GM21381 (cell line): ENCODE data around the gene TSPAN14.
"Not testable (repeated sequence)": the region's sequence is repeated elsewhere in the genome, so short reads cannot be mapped to it uniquely, and the experiment has no call there.

ENCODE experiments used
- ATAC-seq: cut with Tn5 transposase; IDR thresholded peaks from one replicate; pipeline ENCODE4 v1.9.1; 2021; ENCODE audit warnings: mild to moderate bottlenecking, moderate library complexity; ENCODE audit not compliant: unreplicated experiment

TSPAN14 gene, protein sequence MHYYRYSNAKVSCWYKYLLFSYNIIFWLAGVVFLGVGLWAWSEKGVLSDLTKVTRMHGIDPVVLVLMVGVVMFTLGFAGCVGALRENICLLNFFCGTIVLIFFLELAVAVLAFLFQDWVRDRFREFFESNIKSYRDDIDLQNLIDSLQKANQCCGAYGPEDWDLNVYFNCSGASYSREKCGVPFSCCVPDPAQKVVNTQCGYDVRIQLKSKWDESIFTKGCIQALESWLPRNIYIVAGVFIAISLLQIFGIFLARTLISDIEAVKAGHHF

GRCh38 chr10:80453842-80454512, at the start of gene TSPAN14:
TSPAN14 (plus strand) TSS chr10:80454310; CDS start chr10:80489234, 34,924 bp downstream.
- ATAC-seq = peak; percentile 59

- no peak for ATAC-seq
These were observed 49.1 kb upstream of the TSPAN14 start for GRCh38 chr10:80405035-80405434.

- ATAC-seq = no peak
These were observed 48.5 kb upstream of the TSPAN14 start for GRCh38 chr10:80405626-80406025.

DNA sequence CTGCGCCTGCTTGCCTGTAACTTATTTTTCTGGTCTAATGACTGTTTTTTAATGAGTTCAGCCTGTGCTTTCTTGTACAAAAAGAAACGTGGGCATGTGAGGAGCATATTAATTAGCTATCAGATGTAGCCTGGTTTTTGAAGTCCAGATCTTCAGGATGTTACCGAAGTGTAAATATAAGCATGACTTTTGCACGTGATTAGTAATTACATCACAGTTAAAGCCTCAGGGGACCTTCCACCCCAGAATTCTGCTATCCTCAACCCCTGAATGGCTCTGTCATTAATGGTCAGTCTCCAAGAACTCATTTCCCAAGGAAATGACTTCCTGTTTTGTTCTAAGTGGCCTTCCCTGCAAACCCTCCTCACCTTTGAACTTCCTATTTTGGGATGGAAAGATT, 47.9 kb upstream of the TSPAN14 start:
- no peak for ATAC-seq

DNA sequence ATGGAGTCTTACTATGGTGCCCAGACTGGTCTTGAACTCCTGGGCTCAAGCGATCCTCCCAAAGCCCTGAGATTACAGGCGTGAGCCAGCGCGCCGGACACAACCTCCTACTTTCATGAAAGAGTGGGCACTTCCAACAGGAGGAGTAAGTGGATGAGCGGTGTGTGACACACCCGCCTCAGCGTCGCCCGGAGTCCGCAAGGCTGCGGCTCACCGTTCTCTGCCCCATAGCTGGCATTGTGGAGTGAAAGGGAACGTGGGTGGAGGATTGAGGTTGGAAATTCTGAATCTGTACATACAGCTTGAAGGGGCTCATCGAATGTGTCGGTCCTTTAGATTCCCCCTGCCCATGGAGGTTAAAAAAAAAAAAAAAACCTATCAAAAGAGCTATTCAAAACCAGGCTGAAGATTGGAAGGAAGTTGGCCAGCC, 46.3 kb upstream of the TSPAN14 start:
- peak; percentile 20 for ATAC-seq

- ATAC-seq = peak; percentile 97
These were observed 45.6 kb upstream of the TSPAN14 start, which contains the start of gene PRXL2A for GRCh38 chr10:80408242-80409101. PRXL2A (plus strand) TSS chr10:80408551; CDS start chr10:80420468, 11,917 bp downstream.

DNA sequence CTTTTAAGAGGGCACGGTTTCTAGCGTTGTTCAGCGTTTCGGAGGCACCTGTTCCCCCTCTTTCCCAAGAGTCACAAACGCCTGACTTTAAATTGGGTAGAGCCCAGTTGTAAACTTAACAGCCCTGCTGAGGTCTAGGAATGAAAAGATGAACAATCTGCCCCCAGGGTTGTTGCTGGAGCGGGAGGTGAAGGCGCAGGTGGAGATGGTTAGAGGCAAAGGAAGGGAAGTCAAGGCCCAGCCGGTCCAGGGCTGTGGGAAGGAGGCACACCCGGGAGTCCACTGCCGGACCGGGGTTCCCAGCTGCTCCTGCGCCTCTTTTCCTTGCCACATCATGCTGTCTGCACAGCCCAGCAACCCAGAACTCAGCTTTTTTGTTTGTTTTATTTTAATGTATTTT, 45.0 kb upstream of the TSPAN14 start:
- ATAC-seq = no peak

DNA sequence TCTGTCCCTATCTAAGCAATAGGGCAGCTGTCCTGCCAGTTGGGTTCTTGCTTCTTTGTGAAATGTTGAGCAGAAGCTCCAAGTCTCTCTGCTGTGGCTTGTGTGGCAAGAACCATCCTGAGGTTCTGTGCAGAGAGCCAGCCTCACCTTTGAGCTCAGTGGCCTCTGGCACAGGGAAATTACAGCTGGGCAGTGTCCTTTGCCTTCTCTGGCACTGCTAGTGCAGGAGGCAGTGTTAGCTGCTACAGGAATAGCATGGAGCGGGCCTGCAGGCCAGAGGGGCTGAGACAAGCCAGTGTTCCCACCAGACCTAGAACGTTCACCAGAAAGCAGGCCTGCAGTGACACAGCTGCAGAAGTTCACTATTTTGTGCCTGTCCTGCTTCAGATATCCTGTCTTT, 44.0 kb upstream of the TSPAN14 start:
- no peak for ATAC-seq

- ATAC-seq = no peak
These were observed 43.4 kb upstream of the TSPAN14 start for GRCh38 chr10:80410578-80411145.

DNA sequence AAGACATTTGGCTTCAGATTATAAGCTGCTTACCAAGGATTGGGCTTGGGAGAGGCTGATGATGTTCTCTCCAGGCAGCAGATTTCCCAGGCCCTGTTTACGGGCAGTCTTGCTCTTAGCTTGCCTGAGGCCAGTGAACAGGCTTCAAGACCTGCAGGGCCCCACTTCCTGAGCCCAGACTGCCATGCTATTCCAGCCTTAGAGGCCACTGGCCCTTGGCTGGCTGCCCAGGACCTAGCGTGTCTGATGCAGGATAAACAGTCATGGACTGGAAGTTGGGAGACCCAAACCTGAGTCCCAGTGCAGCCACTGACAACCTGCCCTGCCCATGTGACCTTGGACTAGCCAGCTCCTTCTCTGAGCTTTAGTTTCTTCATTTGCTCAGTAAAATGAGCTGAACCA, 42.8 kb upstream of the TSPAN14 start:
- no peak for ATAC-seq

GRCh38 chr10:80411681-80412220, 42.4 kb upstream of the TSPAN14 start:
- ATAC-seq = no peak

DNA sequence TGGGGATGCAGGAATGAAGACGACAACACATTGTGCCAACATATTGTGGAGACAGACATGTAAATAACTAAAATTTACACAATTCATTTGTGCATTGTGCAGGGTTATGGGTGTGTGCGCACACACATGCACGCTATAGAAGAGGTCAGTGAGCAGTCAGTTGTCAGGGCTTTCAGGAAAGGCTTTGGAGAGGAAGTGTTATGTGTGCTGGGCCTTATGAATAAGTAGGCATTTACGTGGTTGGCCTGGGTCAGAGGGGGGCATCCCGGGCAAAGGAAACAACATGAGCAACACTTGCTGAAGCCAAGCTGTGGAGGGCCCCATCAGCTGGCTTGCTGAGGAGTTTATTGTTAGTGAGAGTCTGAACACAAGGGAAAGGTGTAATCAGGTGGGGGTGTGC, 41.6 kb upstream of the TSPAN14 start:
- ATAC-seq = no peak

DNA sequence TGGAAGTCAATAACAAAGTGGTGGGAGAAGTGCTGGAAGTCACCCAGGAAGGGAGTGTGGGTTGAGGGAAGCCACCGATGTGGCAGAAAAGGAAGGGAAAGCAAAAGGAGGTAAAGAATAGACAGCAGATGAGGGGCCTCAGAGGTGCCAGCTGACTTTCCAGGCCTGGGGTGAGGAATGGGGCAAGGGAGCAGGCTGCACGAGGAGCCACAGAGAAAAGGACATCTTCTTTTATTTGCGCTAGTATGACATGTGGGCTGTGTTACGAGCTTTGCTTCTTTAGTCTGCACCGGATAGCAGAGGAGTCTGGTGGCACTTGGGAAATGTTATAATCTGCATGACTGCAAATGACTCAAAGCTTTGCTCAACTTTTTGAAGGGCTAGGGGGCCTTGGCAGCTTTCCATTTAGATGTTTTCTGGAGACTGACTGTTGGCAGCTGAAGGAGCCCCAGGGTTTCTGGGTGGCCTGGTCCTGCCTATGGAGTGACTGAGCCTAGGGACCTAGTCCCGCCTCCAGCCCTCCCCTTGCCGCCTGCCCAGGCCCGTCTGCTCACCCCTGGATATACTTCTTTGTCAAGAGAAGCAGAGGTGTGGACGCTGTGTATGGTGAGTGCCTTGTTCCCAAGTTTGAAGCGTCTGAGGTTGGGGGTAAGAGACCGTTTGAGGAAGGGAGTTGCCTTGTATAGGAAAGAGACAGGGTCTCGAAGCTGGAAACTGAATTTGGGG, 40.7 kb upstream of the TSPAN14 start:
- no peak for ATAC-seq

DNA sequence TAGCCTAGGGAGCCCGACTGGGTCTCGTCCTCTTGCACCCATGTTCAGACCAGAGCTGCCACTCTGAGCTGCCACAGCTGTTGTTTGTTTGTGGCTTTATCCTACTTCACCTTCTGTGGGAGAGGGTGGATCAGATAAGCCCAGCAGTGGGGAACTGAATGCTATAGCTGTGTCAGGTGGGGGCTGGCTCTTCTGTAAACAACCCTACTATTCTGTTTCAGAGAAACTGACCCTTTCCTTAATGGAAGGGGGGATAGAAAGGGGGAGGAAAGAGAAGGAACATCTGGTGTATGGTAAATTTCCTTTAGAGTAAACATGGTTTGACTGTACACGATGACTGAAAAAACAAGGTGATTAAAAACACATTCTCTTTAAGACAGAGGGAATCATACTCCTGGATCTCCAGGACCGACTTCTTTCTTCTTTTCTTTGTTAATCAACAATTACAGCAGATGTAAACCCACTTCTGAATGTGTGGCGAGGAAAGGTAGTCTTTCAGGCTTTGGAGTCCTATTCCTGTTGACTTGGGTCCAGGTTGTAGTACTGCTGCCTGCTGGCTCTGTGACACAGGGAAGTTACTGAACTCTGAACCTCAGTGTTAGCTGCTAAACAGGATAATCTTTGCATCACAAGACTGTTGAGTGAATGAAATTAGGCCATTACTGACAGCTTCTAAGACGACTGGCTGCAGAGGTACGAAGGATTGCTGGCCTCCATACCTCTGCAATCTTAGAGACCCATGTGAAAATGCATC, 39.8 kb upstream of the TSPAN14 start:
- ATAC-seq = no peak

DNA sequence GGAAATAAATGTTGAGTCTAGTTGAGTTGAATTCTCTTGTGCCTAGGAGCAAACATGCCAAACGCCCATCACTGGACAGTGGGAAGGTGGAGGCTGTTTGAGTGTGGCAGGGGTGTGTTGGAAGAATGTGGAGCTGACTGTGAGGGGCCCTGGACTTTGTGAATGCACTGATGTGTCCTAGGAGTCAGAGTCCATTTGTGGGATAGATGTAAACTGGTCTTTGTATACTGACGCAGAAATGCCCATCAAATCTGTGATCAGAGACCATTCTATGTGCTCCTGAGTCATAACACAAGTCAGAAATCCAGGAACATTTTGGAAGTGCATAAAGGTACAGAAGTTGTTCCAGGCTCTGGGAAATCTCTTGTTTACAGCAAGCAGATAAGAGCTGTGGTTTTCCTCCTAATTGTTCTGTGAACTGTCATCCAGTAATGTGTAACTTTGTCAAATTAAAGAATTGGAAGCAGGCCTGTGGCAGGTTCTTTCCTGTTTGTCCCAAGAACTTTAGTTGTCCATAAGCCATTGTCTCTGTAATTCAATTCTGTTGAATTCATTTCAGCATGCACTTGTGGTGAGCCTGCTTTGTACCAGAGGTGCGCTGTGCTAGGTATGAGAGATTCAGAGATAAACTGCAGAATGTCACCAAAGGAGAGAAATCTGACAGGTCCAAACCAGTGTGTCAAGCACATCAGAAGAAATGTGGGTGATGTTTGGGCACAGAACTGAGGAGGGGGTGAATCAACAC, 38.2 kb upstream of the TSPAN14 start:
- no peak for ATAC-seq

GRCh38 chr10:80416479-80417098, 37.5 kb upstream of the TSPAN14 start:
- ATAC-seq = no peak

DNA sequence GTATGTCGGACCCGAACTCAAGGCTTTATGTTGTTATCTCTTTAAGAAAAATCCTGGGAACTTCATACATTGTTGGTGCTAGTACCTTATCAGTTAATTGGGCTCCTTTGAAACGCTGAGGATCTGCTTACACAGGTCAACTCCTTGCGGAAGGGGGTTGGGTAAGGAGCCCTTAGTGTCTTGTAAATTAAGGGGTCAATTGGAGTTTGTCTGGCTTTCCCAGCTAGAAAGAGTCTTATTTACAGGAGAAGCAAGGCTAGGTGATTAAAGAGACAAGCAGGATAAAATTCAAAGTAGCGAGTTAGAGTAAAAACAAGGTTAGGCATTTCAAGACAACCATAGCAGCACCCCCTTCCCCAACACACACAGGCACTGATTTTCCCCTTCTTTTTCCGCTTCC, 36.9 kb upstream of the TSPAN14 start:
- not testable (repeated sequence) for ATAC-seq

GRCh38 chr10:80421050-80421706, 32.9 kb upstream of the TSPAN14 start:
- ATAC-seq = peak; percentile 27
